GM21825 (cell line): ENCODE measurements around the gene VPS36.
"Not testable (repeated sequence)": the region's sequence is repeated elsewhere in the genome, so short reads cannot be mapped to it uniquely, and the experiment has no call there.

Experiments
- ATAC-seq: cut with Tn5 transposase; IDR thresholded peaks from one replicate; pipeline ENCODE4 v1.9.1; 2021; ENCODE audit warnings: mild to moderate bottlenecking, moderate library complexity; ENCODE audit not compliant: unreplicated experiment

Gene VPS36

DNA sequence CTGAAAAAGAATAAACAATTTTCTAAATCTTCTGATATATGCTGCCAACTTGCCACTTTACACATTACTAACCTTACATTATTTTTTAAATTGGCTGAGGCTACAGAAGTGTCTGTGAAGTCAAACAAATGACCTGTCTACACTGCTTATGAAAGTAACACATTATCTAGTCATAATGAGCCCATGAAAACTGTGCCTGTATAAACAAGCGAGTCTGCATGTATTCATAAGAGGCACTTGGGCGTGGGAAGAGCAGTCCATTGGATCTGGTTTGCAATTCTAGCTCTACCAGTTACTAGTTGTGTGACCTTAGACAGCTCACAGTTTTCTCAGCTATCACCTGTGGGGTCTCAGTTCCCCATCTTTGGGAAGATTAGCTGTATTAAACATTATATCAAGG lies 3.1 kb downstream of the VPS36 start:
- ATAC-seq = no peak

DNA sequence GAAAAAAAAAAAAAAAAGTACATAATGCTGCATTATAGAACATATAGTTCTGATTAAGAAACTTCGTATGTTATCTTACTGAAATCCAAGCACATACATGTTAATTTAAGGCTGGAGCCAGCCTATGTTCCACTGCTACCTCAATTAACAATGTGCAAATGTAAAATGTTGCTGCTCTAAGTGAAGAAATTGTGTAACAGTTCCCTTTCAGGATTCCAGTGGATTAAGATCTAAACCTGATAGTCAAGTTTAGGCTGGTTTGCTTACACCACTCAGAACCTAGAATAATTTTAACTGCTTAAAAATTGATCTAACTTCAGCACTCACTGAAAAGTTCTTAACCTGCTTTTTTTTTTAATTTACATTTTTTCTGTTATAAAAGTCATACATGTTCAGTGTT lies 4.2 kb downstream of the VPS36 start:
- no peak for ATAC-seq

DNA sequence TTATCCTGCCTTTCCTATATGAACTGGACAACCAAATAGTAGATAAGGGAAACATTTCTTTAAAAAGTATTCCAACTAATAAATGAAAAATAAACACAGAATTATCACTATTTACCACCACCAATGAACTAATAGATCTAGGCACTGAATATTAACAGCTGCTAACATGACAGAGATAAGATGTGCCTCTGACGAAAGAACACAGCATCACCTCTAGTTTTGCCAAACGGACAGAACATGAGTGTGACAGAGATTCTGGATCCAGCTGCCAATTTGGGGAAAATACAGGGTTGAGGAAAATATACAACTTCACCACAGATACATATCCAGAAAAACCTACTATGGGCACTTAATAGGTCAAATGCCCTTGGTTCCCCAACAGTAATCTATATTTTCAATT lies 18.0 kb downstream of the VPS36 start:
- no peak for ATAC-seq

DNA sequence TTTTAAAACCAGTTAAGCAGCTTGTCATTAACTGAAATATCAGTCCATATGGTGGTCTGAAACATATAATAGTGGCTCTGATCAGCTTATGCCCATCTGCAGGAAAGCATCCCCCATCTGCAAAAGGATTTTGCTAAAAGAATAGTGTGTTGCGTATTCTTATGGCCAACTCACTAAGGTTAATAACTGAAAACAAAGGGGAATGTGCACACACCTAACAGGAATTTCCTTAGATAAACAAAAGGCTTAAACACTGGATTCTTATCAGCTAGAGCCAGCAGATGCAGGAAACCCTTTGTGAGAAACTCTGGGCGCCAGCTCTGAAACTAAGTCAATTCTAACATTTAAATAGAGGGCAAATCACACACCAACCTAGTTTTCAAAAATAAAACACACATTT lies 22.1 kb downstream of the VPS36 start:
- ATAC-seq = no peak

DNA sequence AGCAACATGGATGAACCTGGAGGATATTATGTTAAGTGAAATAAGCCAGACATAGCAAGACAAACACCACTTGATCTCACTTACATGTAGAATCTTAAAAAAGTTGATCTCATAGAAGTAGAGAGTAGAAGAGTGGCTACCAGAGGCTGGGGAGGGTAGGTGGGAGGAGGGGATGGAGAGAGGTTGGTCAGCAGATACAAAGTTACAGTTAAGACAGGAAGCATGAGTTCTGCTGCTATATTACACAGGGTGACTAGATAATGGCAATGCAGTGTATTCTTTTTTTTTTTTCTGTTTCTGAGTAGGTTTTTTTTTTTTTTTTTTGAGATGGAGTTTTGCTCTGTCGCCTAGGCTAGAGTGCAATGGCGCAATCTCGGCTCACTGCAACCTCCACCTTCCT lies 29.2 kb downstream of the VPS36 start:
- ATAC-seq = no peak

DNA sequence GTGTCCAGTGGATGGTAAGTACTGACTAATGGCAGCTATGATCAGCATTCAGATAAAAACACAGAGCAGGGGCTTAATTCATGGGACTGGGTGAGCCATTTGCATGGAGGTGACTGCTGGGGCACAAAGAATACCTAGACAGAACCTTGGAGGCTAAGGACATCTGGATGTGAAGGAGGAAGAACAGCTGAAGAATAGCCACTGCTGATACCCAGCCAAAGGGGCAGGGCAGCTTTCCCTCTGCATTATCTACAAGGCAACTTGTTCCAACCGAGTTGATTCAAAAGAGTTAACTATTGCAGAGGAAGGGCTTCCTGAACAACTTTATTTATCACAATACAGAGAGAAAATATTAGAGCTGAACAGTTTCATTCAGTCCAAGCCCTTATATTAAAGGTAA lies 31.4 kb downstream of the VPS36 start:
- no peak for ATAC-seq

DNA sequence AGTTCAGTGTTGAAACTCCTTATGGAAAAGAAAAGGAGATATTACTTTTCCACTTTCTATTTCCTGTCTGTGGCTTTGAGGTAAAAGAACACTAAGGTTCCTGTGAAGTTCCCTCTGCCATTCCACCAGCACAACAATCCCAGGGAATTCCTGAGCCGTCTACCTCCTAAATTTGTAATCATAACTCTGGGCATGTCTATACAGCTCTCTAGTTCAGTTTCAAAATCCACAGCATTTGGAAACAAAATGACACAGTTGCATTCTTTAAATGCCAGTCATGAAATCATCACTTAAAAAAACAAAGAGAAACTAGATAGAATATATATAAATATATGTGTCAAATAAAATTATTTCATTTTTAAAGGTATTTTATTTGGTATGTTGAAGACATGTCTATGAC lies 35.5 kb downstream of the VPS36 start:
- ATAC-seq = no peak

DNA sequence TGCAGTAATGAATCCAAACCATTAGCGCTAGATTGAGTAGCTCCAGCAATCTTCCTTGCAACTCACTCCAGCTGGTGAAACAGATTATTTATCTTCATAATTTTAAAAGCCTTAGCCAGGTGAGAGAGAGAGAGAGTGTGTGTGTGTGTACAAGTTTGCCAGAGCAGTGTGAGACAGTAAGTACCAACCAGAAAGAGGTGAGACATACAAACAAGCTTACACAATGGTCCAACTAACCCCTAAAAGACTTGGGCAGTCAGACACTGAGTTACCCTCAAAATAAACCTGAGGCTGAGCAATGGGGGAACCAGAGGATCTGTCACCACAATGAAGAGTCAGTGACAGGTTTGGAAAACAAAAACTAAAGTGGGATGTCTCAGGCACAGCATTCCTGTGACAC lies 36.4 kb downstream of the VPS36 start:
- ATAC-seq = no peak

DNA sequence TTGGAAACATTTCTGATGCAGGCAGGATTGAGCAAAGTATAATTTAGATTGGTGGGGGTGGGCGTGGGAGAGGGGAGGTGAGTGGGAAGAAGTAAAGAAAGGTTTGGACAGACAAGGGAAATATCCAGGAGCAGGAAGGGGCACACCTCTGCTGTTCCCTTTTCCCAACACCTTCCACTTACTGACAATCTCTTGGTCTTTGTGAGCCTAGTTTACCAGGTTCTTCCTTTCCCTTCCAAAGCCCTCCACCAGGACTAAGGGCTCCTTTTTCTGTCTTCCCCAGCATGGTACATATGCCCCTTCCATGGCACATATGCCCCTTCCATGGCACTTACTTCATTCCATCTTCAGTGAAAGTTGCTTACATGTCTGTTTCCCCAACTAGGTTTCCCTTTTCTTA lies 38.3 kb downstream of the VPS36 start:
- no peak for ATAC-seq

DNA sequence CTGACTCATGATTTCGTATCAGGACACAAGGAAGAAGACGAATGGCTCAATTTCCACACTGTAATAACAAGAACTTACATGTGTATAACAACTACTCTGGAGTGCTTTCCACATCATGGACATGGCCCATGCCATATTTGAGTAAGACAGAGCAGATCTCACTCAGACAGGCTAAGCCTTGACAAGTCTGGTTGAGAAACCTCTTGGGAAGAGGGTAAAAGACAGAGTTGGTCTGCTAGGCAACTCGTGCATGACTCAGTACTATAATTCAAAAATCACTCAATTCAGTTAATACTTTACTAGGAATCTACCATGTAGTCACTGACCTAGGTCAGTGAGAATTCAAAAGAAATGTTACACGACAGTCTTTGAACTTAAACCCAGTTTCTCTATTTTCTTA lies 38.8 kb downstream of the VPS36 start:
- ATAC-seq = peak; percentile 92

DNA sequence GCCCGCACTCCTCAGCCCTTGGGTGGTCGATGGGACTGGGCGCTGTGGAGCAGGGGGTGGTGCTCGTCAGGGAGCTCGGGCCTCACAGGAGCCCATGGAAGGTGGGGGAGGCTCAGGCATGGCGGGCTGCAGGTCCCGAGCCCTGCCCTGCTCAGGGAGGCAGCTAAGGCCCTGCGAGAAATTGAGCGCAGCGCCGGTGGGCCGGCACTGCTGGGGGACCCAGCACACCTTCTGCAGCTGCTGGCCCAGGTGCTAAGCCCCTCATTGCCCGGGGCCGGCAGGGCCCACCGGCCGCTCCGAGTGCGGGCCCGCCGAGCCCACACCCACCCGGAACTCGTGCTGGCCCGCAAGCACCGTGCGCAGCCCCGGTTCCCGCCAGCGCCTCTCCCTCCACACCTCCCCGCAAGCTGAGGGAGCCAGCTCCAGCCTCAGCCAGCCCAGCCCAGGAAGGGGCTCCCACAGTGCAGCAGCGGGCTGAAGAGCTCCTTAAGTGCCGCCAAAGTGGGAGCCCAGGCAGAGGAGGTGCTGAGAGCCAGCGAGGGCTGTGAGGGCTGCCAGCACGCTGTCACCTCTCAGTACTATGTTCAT lies 42.3 kb downstream of the VPS36 start:
- not testable (repeated sequence) for ATAC-seq

DNA sequence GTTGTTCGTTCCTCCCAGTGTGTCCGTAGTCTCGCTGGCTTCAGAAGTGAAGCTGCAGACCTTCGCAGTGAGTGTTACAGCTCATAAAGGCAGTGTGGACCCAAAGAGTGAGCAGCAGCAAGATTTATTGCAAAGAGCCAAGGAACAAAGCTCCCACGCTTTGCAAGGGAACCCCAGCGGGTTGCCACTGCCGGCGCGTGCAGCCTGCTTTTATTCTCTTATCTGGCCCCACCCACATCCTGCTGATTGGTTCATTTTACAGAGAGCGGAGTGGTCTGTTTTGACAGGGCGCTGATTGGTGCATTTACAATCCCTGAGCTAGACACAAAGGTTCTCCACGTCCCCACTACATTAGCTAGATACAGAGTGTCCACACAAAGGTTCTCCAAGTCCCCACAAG lies 43.0 kb downstream of the VPS36 start:
- ATAC-seq = not testable (repeated sequence)

DNA sequence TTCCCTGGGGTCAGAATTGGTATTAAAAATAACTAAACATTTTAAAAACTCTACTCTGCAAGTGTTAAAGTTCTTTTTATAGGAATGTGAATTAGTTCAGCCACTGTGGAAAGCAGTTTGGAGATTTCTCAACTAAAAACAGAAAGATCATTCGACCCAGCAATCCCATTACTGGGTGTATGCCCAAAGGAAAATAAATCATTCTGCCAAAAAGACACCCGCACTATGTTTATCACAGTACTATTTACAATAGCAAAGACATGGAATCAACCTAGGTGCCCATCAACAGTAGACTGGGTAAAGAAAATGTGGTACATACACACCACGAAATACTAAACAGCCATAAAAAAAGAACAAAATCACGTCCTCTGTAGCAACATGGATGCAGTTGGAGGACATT lies 43.8 kb downstream of the VPS36 start:
- ATAC-seq = no peak

DNA sequence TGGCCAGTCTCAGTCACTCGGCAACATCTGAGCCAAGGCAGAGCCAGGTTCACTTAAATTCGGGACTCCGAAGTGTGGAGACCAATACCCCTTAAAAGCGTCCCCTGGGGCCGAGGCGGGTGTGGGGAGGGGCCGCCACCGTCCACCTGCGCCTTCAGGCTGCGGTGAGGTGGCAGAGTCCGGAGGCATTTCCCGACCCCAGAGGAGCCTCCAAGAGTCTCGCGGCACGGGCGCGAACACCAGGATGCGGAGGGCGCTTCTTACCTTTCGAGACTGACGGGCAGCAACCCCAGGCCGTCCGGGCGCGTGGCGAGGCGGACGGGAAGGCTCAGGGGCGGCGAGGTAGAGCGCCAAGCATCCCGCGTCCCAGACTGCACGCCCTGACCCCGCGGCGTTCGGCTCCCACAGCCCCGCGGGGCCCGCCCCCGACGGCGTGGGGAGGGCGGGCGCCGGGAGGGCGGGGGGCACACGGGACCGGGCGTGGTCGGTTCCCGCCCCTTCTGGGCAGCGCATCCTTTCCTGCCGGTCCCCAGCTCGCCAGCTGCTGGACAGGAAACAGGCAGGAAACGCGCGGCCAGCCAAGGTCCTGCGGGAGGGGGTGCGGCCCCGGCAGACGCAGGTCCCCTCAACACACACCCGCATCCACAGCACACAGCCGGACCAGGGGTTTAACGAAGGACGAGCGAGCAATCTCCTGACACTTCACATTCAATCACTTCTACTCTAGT lies 44.5 kb downstream of the VPS36 start, which contains the start of gene THSD1:
THSD1 (minus strand) TSS at position 406 of the 728 bp plus-strand sequence. CDS start 3,572 bp downstream, outside the sequence.
- no peak for ATAC-seq

DNA sequence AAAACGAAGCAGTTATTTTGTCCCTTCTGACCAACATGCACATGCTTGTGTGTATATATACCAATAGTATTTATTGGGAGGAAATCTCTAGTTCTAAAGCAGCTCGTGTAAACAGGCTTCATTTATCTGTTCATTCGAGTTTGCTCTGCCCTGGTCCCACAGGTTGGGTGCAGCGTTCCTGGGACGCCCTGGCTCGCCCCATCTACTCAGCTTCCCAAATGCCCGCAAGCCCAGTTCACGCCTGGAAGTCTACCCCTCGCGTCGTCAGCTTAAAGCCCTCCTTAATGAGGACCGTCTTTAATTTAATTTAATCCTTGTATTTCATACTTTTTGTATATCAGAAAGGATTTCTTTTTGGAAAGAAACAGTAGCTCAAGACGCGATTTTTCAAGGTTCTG lies 45.1 kb downstream of the VPS36 start:
- ATAC-seq = no peak

DNA sequence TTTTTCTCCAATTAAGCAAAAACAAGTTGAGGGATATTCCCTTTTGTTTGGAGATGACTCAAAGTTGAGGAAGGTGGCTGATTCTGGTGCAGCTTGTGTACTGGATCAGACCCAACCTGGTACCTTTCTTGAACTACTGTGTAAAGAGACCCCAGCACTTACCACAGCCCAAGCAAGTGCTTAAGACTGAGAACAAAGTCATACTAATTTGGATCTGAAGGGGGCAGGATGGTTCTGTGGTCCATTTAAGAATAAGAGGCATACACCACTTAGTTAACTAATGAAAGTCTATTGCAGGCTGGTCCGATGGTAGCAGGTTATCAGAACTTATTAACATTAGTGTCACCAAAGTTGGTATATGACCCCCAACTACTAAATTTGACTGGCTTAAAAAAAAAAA lies 50.7 kb downstream of the VPS36 start:
- no peak for ATAC-seq

DNA sequence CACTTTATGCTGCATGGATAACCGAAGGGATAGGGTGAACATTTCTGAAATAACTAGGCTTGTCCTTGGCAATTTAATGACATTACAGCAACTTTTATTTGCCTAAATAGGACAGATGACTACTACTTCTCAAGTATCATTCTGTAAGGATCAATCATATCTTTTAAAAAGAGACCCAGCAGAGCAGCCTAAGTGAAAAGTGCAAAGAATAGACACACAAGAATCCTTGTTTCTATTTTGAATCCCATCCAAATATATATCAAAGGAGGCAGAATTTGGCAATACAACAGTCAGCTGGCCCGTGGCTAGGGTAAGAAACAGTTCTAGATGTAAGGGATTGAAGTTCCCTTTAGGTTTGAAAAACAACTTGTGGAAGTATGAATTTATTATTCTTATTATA lies 51.4 kb downstream of the VPS36 start:
- no peak for ATAC-seq

DNA sequence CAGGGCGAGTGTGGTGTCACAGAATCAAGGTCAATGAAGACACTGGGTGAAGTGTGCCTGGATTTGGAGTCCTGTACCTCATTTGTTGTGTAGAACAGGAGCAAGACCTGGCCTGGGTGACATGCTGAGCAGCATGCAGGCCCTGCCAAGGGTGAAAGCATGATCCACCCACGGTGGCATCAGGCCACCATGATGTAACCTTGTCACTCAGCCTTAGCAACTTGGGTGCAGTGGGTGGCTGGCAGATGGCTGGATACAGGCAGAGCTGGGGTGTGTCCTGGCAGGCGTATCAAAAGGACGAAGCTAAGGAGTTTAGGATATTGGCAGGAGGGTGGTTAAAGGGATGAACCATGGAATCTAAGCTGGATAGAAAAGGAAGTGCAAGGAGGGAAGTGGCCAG lies 54.7 kb downstream of the VPS36 start:
- no peak for ATAC-seq

DNA sequence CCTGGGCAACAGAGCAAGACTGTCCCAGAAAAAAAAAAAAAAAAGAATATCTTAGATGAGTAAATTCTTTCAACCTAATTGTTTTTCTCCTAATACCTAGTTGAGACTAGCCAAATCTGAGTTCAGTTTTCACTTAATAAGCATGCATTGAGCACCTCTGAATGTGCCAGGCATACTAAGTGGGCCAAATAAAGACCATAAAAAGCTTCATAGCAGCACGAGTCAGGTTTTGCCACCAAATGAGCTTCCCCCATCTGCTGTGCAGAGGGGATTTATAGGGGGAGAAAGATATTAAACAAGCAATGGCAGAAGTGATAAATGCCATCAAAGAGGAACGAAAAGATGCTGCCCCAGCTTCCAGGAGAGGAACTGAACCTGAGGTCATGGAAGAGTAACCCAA lies 55.8 kb downstream of the VPS36 start:
- no peak for ATAC-seq

DNA sequence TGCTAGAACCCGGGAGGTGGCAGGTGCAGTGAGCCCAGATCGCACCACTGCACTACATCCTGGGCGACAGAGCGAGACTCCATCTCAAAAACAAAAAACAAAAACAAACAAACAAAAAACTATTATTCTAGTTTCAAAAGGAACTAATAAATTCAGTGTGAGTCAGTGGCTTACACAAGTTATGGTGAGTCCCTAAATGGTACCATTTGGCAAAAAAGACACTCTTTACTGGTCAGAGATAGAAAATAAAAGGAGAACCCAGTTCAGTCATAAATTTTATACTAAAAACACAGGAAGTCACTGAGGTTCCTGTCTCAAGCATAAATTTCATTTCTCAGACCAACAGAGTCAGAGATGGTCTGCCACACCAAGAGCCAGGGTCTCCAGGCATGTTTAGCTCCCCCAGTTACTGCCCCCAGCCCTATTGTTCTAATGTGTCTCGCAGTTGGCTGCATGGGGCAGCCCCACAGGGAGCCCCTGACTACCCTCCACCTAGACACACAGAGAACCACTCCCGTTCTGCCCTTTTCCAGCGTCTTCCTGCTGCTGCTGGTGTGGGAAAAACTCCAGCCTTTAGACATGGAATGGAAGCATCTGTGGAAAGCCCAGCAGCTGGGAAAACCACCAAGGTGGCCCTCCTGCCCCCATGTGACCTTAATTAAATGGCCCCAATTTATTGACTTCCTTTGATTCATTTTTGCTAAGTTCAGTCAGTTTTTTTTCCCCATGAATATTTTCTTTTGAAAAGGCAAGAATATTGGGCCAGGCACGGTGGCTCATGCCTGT lies 56.7 kb downstream of the VPS36 start:
- ATAC-seq = no peak

DNA sequence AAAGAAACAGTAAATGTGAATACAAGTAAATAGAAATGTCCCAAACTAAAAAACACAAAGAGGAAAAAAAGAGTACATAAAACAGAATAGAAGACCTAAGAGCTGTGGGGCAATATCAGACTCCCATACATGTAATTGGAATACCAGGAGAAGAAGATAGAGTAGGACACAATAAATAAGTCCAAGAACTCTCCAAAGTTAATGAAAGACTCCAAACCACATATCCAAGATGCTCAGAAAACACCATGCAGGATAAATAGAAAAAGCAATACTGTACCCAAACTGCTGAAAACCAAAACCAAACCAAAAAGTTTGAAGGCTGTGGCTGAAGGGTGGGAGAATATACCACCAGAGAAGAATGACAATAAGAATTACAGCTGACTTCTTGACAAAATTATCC lies 62.7 kb downstream of the VPS36 start:
- no peak for ATAC-seq

DNA sequence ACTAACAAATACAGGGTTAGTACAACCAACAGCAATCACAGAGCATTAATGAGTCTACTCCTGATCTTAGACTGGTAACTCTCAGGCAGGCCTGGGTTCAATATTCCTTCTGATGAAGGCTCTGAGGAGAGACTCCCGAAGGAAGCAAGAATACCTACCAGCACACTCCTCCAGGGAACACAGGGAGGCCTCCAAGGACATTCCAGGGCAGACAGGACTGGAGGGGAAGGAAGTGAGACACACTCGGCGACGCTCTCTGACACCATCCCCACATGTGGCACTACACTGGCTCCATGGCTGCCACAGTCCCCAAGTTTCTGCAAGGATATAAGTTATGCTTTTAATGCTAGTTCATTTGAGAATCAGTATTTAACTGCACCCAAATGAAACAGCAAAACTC lies 64.6 kb downstream of the VPS36 start:
- no peak for ATAC-seq
